GM19324 (cell line): Measurements from ENCODE around the gene JOSD2.
"Not testable (repeated sequence)": the region's sequence is repeated elsewhere in the genome, so short reads cannot be mapped to it uniquely, and the experiment has no call there.

Experiments used
- ATAC-seq: cut with Tn5 transposase; IDR thresholded peaks from one replicate; pipeline ENCODE4 v1.9.1; 2021; ENCODE audit warnings: mild to moderate bottlenecking, moderate library complexity; ENCODE audit not compliant: unreplicated experiment, low FRiP score

The JOSD2 gene

DNA sequence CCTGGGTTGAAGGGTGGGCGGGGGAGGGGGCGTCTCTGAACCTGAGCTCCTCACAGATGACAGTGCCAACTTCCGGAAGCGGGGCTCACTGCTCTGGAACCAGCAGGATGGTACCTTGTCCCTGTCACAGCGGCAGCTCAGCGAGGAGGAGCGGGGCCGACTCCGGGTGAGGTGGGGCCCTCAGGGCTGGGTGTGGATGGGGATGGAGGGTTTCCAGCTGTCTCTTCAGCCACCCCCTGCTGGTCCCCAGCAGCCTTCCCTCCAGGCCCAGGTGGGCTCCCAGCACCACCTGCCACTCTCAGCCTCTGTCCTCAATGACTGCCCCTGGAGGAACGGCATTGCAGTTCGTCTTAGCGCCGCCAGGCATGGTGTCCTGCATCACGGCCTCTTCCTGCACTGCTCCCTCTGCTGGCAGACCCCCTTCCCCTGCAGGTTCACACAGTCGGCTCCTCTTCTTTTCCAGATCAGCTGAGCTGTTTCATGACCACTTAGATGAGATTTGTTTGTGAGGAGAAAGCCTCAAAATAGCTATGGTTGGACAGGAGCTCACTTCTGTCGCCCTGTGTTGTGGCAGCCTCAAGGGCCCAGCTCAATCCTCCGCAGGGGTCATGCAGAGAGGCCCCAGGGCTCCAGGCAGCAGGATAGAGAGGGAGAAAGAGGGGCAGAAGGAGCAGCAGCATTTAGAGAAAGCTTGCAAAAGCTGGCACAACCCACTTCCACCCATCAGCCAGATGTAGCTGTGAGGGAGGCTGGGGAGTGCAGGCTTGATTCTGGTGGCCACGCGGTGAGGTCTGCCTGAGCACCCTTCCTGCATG lies 31.9 kb downstream of the JOSD2 start:
- no peak for ATAC-seq

DNA sequence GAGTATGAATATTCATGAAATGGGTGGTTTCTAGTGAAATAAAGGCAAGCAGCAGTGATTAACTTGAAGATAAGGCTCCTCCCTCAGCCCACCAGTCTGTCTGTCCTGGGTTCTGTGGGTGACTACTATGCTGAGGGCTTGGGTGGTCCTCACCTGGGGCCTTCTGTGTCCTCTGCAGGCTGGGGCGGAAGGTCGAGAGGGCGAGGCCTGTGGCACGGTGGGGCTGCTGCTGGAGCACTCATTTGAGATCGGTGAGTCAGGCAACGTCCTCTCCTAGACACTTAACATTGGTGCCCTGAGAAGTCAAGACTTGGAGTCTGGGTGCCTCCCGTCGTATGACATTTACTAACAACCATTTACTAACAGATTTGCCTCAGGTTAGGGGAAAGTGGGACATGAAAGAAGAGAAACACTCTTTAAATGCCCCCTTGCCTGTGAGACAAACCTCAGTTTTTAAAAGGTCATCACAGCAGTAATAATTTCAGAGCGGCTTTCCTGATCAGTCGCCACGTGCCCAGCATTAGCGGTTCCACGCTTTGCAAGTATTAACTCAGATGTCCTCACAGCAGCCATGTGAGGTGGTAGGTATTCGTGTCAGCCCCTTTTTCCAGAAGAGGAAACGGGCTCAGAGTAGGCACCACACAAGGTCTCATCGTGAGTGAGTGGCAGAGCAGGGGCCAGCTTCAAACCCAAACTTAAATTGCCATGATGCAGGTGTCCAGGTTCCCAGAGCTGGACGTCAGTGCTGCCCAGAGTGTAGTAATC lies 33.1 kb downstream of the JOSD2 start:
- no peak for ATAC-seq

DNA sequence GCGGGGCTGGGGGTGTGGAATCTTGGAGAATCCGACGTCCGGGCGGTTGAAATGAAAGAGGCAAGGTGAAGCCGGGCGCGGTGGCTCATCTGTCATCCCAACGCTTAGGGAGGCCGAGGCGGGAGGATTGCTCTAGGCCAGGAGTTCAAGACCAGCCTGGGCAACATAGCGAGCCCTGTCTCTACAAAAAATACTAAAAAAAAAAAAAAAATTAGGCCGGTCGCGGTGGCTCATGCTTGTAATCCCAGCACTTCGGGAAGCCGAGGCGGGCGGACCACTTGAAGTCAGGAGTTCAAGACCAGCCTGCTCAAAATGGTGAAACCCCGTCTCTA lies 34.1 kb downstream of the JOSD2 start:
- ATAC-seq = no peak

DNA sequence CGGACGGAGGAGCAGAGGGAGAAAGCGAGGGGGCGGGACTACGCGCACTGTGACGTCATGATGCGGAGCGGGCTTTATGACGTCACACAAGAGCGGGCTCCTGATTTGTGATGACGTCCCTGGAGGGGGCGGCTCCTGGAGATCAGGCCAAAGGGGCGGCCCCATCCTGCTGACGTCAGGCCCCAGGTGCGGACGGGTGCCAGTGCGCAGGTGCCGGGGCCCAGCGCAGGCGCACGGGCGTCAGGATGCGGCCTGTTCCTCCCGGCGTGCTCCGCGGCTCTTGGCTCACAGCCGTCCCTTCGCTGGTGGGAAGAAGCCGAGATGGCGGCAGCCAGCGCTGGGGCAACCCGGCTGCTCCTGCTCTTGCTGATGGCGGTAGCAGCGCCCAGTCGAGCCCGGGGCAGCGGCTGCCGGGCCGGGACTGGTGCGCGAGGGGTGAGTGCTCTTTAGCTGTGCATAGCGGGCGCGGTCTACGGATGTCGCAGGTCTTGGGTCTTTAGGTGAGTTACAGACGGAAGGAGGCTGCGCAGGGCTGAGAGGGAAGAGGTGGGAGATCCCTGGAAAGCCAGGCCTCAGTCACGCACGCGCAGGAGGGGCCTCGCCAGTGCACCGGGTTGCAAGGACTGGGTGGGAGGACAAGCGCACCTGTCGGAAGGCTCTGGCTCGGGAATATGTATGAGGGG lies 34.6 kb downstream of the JOSD2 start, which contains the start of the genes EMC10 and GARIN5A:
TSS of gene EMC10 (plus strand) at position 284 of the 683 bp plus-strand sequence. CDS start at position 322, 38 bp downstream.
TSS of gene GARIN5A (minus strand) at position 625 of the 683 bp plus-strand sequence. CDS start at position 165, 460 bp downstream.
- ATAC-seq = peak; percentile 85

DNA sequence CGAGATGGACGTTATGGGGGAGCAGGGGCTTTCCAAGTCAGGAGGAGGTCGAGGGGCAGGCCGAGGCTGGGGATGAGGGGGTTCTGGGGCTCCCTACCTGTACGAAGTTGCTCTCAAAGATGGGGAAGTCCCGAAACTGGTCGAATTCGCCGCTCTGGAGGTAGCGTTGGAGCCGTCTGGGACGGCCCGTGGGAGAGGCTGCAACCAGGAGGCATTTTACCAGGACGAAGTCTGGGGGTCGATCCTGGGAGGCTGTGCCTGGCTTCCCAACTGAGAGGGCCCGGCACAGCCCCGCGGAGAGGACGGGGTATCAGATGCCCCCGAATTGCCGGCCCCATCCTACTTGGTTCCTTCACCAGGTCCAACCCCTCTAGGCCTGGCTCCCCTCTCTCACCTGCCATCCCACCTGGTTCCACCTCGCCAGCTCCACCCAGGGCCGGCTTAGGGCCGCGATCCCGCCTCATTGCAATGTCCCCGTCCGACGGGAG lies 35.2 kb downstream of the JOSD2 start:
- ATAC-seq = peak; percentile 29

DNA sequence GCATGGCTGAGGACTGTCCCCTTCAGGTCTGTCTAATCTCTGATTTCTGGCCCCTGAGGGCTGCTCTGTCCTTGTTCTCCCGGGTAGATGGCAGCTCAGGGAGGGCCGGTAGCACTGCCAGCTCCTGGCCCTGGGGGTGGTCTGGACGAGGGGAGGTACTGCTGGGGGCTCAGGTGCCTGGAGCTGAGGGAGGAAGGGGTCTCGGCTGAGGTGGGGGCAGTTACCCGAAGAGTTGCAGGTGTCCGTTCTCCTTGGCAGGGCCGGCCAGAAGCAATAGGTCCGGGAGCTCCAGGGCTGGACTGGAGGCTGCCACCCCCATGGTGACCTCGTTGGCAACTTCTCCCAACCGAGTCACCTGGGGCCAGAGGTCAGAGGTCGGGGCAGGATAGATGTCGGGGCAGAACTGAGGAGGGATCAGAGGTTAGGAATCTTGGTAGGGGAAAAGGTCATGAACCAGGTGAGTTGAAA lies 35.9 kb downstream of the JOSD2 start:
- ATAC-seq = no peak

DNA sequence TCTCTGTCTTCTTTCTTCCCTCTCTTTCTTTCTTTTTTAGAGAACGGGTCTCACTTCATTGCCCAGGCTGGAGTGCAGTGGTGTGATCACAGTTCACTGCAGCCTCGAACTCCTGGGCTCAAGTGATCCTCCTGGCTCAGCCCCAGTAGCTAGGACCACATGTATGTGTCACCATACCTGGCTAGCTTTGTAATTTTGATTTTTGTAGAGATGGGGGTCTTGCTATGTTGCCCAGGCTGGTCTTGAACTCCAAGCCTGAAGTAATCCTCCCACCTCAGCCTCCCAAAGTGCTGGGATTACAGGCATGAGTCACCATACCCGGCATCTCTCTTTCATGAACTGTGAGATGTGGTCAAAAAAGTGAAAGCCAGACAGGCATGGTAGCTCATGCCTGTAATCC lies 37.7 kb downstream of the JOSD2 start:
- not testable (repeated sequence) for ATAC-seq

DNA sequence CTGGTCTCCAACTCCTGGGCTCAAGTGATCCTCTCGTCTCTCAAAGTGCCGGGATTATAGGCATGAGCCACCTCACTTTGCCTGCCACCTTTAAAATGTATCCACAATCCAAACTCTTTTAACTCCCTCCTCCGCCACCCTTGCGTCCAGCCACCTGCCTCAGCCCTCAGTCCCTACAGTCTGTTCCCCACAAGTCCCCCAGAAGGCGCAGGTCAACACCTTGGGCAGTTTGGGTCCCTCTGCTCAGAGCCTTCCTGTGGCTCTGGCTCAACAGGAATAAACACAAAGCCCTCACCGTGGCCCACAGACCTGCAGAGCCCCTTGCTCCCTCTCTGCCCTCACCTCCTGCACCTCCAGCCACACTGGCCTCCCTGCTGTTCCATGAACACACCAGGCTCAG lies 42.2 kb downstream of the JOSD2 start:
- ATAC-seq = no peak

DNA sequence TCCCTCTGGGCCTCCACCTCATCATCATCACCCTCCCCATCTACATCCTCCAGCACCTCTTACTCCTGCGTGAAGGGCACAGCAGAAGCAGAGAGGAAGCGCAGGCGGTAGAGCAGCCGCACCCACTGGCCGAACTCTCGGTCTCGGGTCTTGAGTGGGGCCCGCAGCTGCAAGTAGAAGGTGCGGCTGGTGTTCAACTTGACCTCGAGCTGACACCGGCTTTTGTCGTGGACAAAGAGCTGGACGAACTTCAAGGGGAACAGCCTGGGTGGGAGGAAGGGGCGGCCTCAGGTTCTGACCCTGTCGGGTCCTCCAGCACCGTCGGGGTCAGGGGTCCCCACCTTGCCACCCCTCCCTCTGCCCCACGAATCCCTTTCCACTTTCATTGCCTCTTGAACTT lies 43.4 kb downstream of the JOSD2 start:
- no peak for ATAC-seq

DNA sequence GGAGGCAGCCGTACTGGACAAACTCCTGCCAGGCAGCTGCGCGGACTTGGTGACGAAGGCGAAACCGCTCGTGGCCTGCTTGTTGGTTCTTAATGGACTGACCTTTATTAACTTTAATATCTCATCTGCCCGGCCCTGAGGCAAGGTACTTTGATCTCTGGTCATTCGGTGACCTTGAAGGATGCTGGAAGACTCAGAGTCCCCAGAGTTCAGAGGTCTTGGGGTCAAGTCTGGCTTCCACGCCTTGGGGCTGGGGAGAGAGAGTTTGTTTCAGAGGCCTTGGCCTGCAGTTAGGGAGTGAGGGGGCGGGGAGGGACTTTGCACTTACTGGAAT lies 44.3 kb downstream of the JOSD2 start:
- ATAC-seq = no peak

DNA sequence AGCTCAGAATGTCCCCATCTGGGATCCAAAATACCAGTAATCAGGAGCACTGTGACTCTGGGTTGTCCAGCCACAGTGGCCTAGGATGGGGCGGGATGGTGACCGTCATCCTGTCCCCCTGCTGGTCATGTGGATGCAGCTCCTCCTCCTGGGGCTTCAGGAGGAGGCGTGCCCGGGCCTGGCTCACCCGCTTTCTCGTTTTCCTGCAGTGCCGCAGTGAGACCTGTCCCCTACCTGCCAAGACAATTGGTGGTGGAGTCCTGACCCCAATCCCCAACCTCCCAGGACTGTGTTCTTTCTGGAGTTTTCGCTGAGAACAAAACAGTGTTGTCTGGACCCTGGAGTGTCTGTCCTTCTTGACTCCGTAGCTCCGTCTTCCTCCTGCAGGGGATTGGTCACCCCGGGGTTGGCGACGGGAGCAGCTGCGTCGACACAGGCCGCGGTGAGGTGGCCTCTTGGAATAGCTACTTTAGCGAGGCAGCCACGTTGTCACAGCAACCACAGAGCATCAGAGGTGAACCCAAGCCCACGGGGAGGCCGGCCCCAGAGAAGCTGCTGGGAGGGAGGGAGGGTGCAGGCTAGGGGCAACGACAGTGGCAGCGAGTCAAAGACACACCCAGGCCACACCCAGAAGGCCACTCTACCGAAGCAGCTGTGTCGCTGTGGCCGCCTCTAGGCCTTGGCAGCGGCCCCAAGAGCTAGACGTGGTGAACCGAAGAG lies 44.8 kb downstream of the JOSD2 start:
- ATAC-seq = no peak

DNA sequence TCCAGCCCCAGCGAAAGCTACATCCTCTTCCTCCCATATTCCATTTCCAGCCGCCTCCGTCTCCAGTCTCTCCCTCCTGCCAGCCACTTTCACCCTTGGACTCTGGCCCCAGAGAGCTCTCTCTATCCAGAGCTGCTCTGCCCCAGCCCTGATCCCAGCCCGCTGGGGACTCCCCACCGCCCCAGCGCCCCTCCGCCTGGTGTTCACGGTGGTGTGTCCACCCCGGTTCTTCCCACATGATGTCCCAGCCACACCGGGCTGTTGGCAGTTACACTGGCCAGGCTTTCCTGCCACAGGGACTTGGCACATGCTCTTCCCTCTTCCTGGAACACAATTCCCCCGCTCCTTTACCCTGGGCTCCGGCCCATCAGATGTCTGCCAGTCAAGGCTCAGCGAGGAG lies 46.0 kb downstream of the JOSD2 start:
- no peak for ATAC-seq

DNA sequence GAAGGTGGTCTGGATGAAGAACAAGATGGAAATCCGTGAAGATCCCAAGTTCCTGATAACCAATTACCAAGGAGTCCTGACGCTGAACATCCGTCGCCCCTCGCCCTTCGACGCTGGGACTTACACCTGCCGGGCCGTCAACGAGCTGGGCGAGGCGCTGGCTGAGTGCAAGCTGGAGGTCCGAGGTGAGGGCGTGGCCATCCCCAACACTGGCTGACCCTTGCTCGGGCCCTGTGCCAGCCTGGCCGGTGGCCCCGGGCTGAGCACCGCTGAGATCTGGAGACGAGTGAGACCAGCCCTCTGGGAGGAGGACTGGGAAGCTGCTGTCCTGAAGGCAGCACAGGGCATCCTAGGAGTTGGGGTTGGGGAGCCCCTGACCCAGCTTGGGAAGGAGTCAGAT lies 46.6 kb downstream of the JOSD2 start:
- ATAC-seq = no peak

DNA sequence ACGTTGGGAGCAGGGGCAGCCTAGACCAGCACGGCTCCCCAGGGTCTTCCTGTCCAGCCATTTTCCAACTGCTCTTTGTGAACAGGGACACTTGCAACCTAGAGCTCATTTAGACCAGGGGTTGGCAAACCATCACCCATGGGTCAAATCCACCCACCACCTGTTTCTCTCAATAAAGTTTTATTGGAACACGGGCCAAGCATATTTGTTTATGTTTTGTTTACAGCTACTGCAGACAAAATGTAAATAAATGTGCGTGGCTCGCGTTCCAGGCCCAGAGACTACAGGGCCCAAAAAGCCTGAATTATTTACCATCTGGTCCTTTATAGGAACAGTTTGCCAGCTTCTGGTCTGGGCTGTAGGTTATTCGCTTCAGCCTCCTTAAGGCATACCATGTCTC lies 48.0 kb downstream of the JOSD2 start:
- ATAC-seq = no peak

DNA sequence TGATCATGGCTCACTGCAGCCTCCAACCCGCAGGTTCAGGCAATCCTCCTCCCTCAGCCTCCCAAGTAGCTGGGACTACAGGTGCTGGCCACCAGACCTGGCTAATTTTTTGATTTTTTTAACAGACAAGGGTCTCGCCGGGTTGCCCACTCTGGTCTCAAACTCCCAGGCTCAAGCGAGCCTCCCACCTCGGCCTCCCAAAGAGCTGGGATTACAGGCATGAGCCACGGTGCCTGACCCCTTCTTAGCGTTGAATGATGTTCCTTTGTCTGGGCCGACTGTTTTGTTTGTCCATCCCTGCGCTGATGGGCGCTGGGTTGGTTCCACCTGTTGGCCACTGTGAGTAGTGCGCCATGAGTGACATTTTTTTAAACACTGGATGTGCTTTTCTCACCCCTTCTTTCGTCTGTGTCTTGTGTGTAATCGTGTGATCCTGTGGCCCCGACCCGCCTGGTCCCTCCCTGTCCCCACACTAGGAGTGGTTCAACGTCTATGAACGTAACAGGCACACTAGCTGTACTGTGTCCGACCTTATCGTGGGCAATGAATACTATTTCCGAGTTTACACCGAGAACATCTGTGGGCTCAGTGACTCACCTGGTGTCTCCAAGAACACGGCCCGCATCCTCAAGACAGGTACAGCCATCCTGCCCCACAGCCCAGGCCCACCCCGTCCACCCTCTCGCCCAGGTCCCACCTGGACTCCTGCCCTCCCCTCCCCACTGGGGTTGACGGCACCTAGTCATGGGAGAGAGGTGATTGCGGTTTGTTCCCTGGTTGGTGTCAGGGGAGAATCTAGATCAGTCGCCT lies 49.7 kb downstream of the JOSD2 start:
- no peak for ATAC-seq

DNA sequence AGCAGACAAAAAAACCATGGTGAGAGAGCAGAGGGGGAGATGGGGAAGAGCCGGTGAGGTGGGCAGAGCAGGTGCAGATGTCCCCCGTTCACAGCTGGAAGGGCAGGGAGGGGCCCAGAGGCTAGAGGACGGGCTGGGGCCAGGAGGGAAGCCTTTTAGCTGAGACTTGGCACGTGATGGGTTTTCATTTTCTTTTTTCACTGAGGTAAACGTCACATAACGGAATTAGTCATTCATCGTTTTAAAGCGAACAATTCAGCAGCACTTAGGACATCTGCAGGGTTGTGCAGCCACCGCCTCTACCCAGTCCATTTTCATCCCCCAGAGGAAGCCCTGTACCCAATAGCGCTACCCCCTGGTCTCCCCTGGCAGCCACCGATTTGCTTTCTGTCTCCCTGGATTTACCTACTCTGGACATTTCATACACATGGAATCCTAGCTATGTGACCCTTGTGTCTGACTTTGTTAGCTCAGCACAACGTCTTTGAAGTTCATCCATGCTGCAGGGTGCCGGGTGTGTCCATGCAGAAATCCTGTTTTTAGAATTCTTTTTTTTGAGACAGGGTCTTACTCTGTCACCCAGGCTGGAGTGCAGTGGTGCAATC lies 50.7 kb downstream of the JOSD2 start:
- ATAC-seq = peak; percentile 47

DNA sequence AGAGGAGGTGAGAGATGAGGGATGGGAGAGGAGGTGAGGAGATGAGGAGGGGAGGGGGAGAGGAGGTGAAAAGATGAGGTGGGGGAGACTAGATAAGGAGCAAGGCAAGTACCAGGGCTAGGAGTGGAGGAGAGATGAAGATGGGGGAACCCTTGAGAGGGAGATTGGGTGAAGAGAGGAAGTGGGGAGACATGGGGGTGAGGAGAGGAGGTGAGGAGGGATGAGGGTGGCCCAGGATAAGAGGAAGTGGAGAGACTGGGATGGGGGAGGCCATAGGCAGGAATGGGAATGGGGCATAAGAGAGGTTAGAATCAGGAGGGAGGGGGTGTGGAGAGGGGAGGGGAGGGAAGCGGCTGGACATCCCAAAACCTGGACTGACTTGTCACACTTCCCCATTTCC lies 51.4 kb downstream of the JOSD2 start:
- ATAC-seq = no peak

DNA sequence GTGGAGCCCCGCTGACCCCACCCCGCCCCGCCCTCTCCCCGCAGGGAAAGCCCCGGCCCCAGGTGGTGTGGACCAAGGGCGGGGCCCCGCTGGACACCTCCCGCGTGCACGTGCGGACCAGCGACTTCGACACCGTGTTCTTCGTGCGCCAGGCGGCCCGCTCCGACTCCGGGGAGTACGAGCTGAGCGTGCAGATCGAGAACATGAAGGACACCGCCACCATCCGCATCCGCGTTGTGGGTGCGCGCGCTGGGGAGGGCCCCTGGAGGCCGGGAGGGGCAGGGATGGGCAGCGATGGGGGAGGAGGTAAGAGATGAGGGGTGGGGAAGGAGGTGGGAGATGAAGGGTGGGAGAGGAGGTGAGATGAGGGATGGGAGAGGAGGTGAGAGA lies 51.9 kb downstream of the JOSD2 start:
- ATAC-seq = no peak

DNA sequence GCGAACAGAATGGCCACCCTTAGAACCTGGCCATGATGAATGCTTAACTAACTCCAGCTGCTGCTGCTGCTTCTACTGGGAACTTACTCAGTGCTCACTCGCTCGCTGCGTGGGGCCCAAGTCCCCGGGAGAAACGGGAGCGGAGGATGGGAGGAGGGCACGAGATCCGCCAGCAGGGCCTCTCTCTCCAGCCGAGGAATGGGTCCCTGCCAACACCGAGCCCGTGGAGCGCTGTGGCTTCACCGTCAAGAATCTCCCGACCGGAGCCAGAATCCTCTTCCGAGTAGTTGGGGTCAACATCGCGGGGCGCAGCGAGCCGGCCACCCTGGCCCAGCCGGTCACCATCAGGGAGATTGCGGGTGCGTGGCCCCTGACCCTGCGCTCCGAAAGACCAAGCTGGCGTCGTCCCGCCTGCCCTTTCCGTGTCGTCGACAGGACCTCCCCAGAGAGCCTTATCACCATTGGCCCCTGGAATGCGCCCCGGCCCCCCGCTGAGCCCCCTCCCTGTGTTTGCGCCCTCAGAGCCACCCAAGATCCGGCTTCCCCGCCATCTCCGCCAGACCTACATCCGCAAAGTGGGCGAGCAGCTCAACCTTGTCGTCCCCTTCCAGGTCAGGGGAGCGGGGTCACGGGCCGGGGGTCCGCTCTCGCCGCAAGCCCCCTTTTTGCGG lies 52.5 kb downstream of the JOSD2 start:
- ATAC-seq = no peak
